ENCODE results near the gene INSC.

GRCh38 chr11:15189641-15190365 lies 75.1 kb downstream of the INSC start:
- TF ChIP-seq CTCF (IDR thresholded peaks at IDR 0.05) (no peak), POLR2A (IDR thresholded peaks at IDR 0.05) (no peak), POLR2AphosphoS5 (IDR thresholded peaks at IDR 0.05) (no peak), EP300 (IDR thresholded peaks at IDR 0.05) (no peak)

All from sigmoid colon (tissue), 4 donors.